Stimulated activated CD8-positive, alpha-beta memory T cell treated with anti-CD3 and anti-CD28 coated beads, Interleukin-2, amount 100 ng/mL, for 48 hours (primary cell): ENCODE data around the gene KIF13A.
"Not testable (repeated sequence)": the region's sequence is repeated elsewhere in the genome, so short reads cannot be mapped to it uniquely, and the experiment has no call there.

ENCODE experiments used
- DNase-seq, 2 donors: peaks; one replicate each; pipeline ENCODE4 v3.0.0-alpha.2; 2020; ENCODE audit warnings: low read depth in 2 of 2

KIF13A gene

GRCh38 chr6:17998442-17998841 is 11.0 kb upstream of the KIF13A start:
- no peak for DNase-seq

DNA sequence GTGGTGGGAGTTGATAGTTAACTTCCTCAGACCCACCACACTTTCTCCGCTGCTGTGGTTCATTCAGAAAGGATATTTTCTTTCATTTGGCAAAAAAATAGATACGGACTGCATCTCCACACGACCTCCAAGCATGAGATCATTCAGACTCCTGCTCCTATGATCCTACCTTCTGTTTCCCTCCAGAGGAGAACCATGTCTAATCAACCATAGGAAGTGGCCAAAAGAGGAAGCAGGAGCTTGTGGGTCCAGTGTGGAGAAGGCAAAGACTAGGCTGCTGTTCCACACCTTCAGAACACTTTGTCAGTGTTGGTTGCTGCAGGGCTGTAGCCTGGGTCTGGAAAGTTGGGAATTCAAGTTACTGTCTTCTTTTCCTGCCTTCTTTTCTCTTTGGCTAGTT is 10.6 kb upstream of the KIF13A start:
- DNase-seq = no peak

- no peak for DNase-seq
These were observed 8.0 kb upstream of the KIF13A start for GRCh38 chr6:17995414-17995813.

- DNase-seq = no peak
These were observed 6.6 kb upstream of the KIF13A start for GRCh38 chr6:17994019-17994418.

GRCh38 chr6:17988422-17988944 is 1.0 kb upstream of the KIF13A start:
- no peak for DNase-seq

DNA sequence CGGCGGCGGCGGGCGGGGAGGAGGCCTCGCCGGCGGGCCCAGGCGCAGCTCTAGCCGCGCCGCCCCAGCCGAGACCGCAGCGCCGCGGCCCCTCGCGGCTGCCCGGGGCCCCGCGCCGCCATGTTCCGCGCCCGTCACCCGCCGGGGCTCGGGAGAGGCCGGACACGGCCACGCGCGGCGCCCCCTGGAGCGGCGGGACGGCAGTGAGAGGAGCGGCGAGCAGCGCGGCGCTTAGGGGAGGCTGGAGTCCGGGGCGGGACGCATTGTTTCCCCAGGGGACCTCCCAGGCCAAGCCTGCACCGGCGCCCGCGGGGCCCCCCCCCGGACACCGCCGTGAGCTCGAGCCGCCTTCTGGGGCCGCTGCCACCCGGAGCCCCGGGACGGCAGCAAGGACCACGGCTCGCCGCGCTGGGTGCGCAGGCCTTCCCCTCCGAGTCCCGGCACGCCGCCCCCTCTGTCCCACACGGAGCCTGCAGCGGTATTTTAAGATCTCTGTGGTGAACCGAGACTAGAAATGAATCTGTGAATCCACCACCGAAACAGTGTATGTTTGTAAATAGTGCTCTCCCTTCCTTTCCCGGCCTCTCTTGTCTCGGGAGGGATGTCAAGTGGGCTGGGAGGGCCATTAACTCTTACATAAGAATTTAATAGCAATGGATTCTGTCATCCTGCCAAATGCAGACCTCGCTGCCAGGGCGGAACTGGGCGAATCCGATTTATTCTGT is 424 bp upstream of the KIF13A start:
- peak; percentile 29 to 44 for DNase-seq

- DNase-seq = no peak
These were observed 584 bp downstream of the KIF13A start for GRCh38 chr6:17986656-17987446.

- no peak for DNase-seq
These were observed 1.3 kb downstream of the KIF13A start for GRCh38 chr6:17985934-17986655.

- no peak for DNase-seq
These were observed 2.4 kb downstream of the KIF13A start for GRCh38 chr6:17984812-17985670.

DNA sequence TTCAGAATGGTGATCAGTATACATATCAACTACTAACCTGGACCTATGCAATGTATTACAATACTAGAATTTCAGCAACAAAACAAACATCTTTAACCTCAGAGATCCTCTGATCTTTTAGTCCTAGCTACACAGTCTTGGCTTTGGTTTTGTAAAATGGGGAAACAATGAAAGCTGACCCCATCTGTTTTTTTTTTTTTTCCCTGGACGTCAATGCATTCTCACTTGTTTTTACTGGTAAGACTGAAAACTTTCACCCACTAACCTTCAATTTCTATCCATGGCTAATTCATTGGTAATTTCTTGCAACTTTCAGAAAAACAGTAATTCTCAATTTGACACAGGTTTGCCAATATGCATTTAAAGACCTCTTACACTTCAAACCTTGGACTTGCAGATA is 3.0 kb downstream of the KIF13A start:
- DNase-seq = no peak

GRCh38 chr6:17983730-17984129 is 3.7 kb downstream of the KIF13A start:
- no peak for DNase-seq

DNA sequence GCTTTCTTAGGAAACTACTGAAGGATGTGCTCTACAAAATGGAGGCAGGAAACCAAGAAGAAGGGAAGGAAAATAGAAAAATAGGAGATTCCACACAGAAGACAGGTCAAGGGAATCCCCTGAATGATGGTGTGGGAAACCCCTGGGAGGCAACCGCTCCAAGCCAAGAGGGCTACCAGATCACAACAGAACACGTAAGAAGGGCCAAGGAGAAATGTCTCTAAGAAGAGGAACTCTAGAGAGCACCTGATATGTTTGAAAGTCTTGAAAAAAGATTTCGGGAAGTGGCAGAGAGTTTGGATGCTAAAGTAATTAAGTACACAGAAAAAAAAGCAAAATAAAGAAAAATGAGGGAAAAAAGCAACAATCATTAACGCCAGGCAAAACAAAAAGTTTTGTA is 7.1 kb downstream of the KIF13A start:
- DNase-seq = no peak

- no peak for DNase-seq
These were observed 8.0 kb downstream of the KIF13A start for GRCh38 chr6:17979479-17979878.

DNA sequence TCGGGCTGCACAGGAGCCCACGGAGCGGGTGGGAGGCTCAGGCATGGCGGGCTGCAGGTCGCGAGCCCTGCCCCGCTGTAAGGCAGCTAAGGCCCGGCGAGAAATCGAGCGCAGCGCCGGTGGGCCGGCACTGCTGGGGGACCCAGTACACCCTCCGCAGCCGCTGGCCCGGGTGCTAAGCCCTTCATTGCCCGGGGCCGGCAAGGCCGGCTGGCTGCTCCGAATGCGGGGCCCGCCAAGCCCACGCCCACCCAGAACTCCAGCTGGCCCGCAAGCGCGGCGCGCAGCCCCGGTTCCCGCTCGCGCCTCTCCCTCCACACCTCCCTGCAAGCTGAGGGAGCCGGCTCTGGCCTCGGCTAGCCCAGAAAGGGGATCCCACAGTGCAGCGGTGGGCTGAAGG is 11.2 kb downstream of the KIF13A start:
- not testable (repeated sequence) for DNase-seq

- DNase-seq = no peak
These were observed 12.7 kb downstream of the KIF13A start for GRCh38 chr6:17974570-17975368.

GRCh38 chr6:17972978-17973622 is 14.3 kb downstream of the KIF13A start:
- no peak for DNase-seq

- DNase-seq = no peak
These were observed 15.1 kb downstream of the KIF13A start for GRCh38 chr6:17972074-17972952.

DNA sequence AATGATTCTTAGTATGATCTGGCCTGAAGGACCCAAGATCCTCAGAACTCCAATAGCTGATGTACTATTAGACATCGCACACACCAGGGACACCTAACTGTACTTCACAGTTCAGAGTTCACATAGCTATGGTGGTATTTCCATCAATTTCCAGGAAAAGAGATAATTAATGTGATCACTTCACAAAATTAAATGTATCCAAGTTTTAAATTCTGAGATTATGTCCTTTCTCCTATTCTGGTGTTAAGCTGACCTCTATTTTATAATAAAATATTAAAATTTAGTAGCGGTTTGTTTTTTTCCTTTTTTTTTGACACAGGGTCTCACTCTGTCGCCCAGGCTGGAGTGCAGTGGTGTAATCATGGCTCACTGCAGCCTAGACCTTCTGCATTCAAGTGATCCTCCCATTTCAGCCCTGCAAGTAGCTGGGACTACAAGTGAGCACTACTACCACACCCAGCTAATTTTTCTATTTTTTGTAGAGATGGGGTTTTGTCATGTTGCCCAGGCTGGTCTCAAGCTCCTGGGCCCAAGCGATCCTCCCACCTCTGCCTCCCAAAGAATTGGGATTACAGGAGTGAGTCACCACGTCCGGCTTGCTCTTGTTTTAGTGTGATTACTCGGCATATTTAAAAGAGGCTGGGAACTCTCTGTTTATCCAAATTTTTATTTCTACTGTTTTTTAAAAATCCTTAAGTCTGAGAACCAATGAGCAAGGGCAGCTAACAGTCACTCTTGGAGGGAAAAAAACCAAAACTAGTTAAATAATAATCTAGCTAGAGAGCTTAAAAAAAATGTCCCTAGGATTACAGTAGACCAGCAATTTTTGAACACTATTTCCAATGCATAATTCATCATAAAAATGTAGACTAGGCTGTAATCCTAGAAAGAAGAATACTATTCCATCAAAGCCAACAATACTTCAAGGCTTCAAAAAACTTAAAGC is 16.0 kb downstream of the KIF13A start:
- DNase-seq = no peak
